H9 (cell line): Measurements from ENCODE around the gene TMEM255A. TPM values are rescaled to one million over a fixed set of nuclear protein-coding genes. Genes with fewer than 3 reads are reported as not detected.

Source experiments
- DNase-seq: peaks from one replicate; pipeline ENCODE4 v3.0.0-alpha.2; 2017
- H2AFZ ChIP-seq: one replicate; pipeline ENCODE4 v1.6.1; 2013; ENCODE audit warnings: mild to moderate bottlenecking, low read length, control low read depth, moderate library complexity
- H2AK5ac ChIP-seq: 2 replicates; pipeline ENCODE4 v1.6.1; 2013; ENCODE audit warnings: low read length, control low read depth, mixed read lengths; ENCODE audit not compliant: insufficient read length
- H2BK120ac ChIP-seq: one replicate; pipeline ENCODE4 v1.6.1; 2013; ENCODE audit warnings: low read depth, mild to moderate bottlenecking, low read length, control low read depth, inconsistent platforms; ENCODE audit not compliant: poor library complexity, severe bottlenecking
- H2BK12ac ChIP-seq: 2 replicates; pipeline ENCODE4 v1.6.1; 2013; ENCODE audit warnings: low read length, control low read depth, mixed read lengths, low read depth; ENCODE audit not compliant: insufficient read length
- H2BK15ac ChIP-seq: 2 replicates; pipeline ENCODE4 v1.6.1; 2013; ENCODE audit warnings: low read depth, low read length, control low read depth
- H2BK20ac ChIP-seq: one replicate; pipeline ENCODE4 v1.6.1; 2013; ENCODE audit warnings: low read depth, mild to moderate bottlenecking, low read length, control low read depth, inconsistent platforms; ENCODE audit not compliant: poor library complexity, severe bottlenecking
- H2BK5ac ChIP-seq: 2 replicates; pipeline ENCODE4 v1.6.1; 2013; ENCODE audit warnings: low read length, control low read depth, mixed read lengths; ENCODE audit not compliant: insufficient read length
- H3K14ac ChIP-seq: 2 replicates; pipeline ENCODE4 v1.6.1; 2013; ENCODE audit warnings: low read length, control low read depth; ENCODE audit not compliant: insufficient read depth
- H3K18ac ChIP-seq: 2 replicates; pipeline ENCODE4 v1.6.1; 2013; ENCODE audit warnings: low read depth, mild to moderate bottlenecking, mixed read lengths, low read length, control low read depth; ENCODE audit not compliant: insufficient read length
- H3K23ac ChIP-seq: 2 replicates; pipeline ENCODE4 v1.6.1; 2013; ENCODE audit warnings: low read length, control low read depth, mixed read lengths, low read depth; ENCODE audit not compliant: insufficient read length
- H3K23me2 ChIP-seq: 2 replicates; pipeline ENCODE4 v1.6.1; 2013; ENCODE audit warnings: low read depth, mild to moderate bottlenecking, mixed read lengths, low read length, control low read depth; ENCODE audit not compliant: insufficient read length, poor library complexity, severe bottlenecking
- H3K27ac ChIP-seq: 2 replicates; pipeline ENCODE4 v1.5.1; 2013; ENCODE audit warnings: low read length, control low read depth, mixed read lengths, low read depth; ENCODE audit not compliant: insufficient read length
- H3K27me3 ChIP-seq: 2 replicates; pipeline ENCODE4 v1.6.1; 2013; ENCODE audit warnings: low read length, control low read depth, inconsistent platforms; ENCODE audit not compliant: insufficient read depth
- H3K4ac ChIP-seq: 2 replicates; pipeline ENCODE4 v1.6.1; 2013; ENCODE audit warnings: low read depth, mild to moderate bottlenecking, control low read depth, inconsistent platforms, low read length, moderate library complexity
- H3K4me1 ChIP-seq: 2 replicates; pipeline ENCODE4 v1.6.1; 2013; ENCODE audit warnings: low read length, control low read depth, inconsistent platforms; ENCODE audit not compliant: insufficient read depth
- H3K4me2 ChIP-seq: 2 replicates; pipeline ENCODE4 v1.6.1; 2013; ENCODE audit warnings: low read length, control low read depth, mixed read lengths; ENCODE audit not compliant: insufficient read length, insufficient read depth
- H3K56ac ChIP-seq: 2 replicates; pipeline ENCODE4 v1.6.1; 2013; ENCODE audit warnings: low read depth, mild to moderate bottlenecking, mixed read lengths, low read length, control low read depth; ENCODE audit not compliant: insufficient read length
- H3K79me1 ChIP-seq: 2 replicates; pipeline ENCODE4 v1.6.1; 2013; ENCODE audit warnings: low read depth, mild to moderate bottlenecking, moderate library complexity, low read length, control low read depth, inconsistent platforms; ENCODE audit not compliant: insufficient read depth, poor library complexity, severe bottlenecking
- H3K79me2 ChIP-seq: 2 replicates; pipeline ENCODE4 v1.6.1; 2013; ENCODE audit warnings: low read length, control low read depth, inconsistent platforms; ENCODE audit not compliant: insufficient read depth
- H3K9ac ChIP-seq: 2 replicates; pipeline ENCODE4 v1.6.1; 2013; ENCODE audit warnings: low read length, control low read depth, mixed read lengths; ENCODE audit not compliant: insufficient read length; ENCODE audit errors: extremely low read depth
- H3K9me3 ChIP-seq: one replicate; pipeline ENCODE4 v1.6.1; 2013; ENCODE audit warnings: low read depth, low read length, inconsistent platforms; ENCODE audit not compliant: control insufficient read depth
- H3T11ph ChIP-seq: one replicate; pipeline ENCODE4 v1.6.1; 2013; ENCODE audit warnings: mild to moderate bottlenecking, low read length, control low read depth, inconsistent platforms
- H4K20me1 ChIP-seq: one replicate; pipeline ENCODE4 v1.6.1; 2013; ENCODE audit not compliant: control insufficient read depth, insufficient read length, insufficient read depth
- H4K5ac ChIP-seq: 2 replicates; pipeline ENCODE4 v1.6.1; 2013; ENCODE audit warnings: low read depth, mild to moderate bottlenecking, mixed read lengths, low read length, control low read depth; ENCODE audit not compliant: insufficient read length
- H4K8ac ChIP-seq: replicated peaks from 2 replicates; pipeline ENCODE4 v1.6.1; 2013; ENCODE audit warnings: low read length, control low read depth, mixed read lengths, low read depth; ENCODE audit not compliant: insufficient read length
- H4K91ac ChIP-seq: 2 replicates; pipeline ENCODE4 v1.6.1; 2013; ENCODE audit warnings: low read depth, mild to moderate bottlenecking, moderate library complexity, mixed read lengths, low read length, control low read depth; ENCODE audit not compliant: insufficient read length
- H3K27ac Mint-ChIP-seq, 3 experiments: 2 replicates in 2 of 3; 3 replicates in 1 of 3; pipeline ENCODE4 v1.8.0; 2020 to 2021; ENCODE audit warnings: mixed read lengths in 3 of 3, mild to moderate bottlenecking in 1 of 3, moderate library complexity in 1 of 3
- H3K27me3 Mint-ChIP-seq: 2 replicates; pipeline ENCODE4 v1.8.0; 2021; ENCODE audit warnings: low read depth, mild to moderate bottlenecking, moderate library complexity, mixed read lengths
- H3K36me3 Mint-ChIP-seq, 3 experiments: 2 replicates in 2 of 3; 3 replicates in 1 of 3; pipeline ENCODE4 v1.8.0; 2020 to 2021; ENCODE audit warnings: low read depth in 3 of 3, mixed read lengths in 3 of 3; ENCODE audit not compliant: insufficient read depth in 1 of 3
- H3K4me1 Mint-ChIP-seq, 2 experiments: 2 replicates each; pipeline ENCODE4 v1.8.0; 2020; ENCODE audit warnings: mixed read lengths in 2 of 2
- H3K4me3 Mint-ChIP-seq, 2 experiments: 2 replicates in 1 of 2; 3 replicates in 1 of 2; pipeline ENCODE4 v1.8.0; 2020 to 2021; ENCODE audit warnings: mild to moderate bottlenecking in 2 of 2, mixed read lengths in 2 of 2, moderate library complexity in 1 of 2
- H3K9me3 Mint-ChIP-seq, 2 experiments: 2 replicates in 1 of 2; 3 replicates in 1 of 2; pipeline ENCODE4 v1.8.0; 2020; ENCODE audit warnings: mild to moderate bottlenecking in 2 of 2, mixed read lengths in 2 of 2, moderate library complexity in 1 of 2
- CTCF ChIP-seq: fragments of 200-600 bp; sonication (generic); conservative IDR thresholded peaks from 3 replicates; pipeline ENCODE4 v1.8.0; 2021; ENCODE audit warnings: antibody characterized with exemption, mild to moderate bottlenecking
- WGBS: extraction: QIAGEN DNeasy Blood & Tissue Kit; methylation state at CpG from one replicate; pipeline ENCODE4 v1.1.7; 2013; ENCODE audit warnings: missing lambda C conversion rate, low lambda C conversion rate, mixed read lengths; ENCODE audit not compliant: insufficient read length; ENCODE audit errors: extremely low coverage; 5-methylcytosine and 5-hydroxymethylcytosine counted together
- total RNA-seq: library from RNA; stranded (reverse); gene quantifications from 2 replicates; pipeline ENCODE4 v1.2.1, GENCODE V29; 2021

TMEM255A gene
- total RNA-seq, 1 experiment from 2014 or later: 0.77 TPM

- no peak overlapping the region for H3K4ac ChIP-seq
- peaks cover 60% of the 10 kb centered on the region for H3K27me3 Mint-ChIP-seq
- H3K23ac ChIP-seq: no peak overlapping the region
- no peak overlapping the region for H3T11ph ChIP-seq
- H4K20me1 ChIP-seq: no peaks in the 10 kb centered on the region
- no peaks in the 10 kb centered on the region for H3K79me1 ChIP-seq
- no peak overlapping the region for H2BK12ac ChIP-seq
- H2BK15ac ChIP-seq: no peak overlapping the region
- H3K4me2 ChIP-seq: no peak overlapping the region
- H3K79me2 ChIP-seq: no peaks in the 10 kb centered on the region
- no peak overlapping the region for H4K8ac ChIP-seq
- TF ChIP-seq CTCF: no peak
- no peak overlapping the region for H2AK5ac ChIP-seq
- no peak overlapping the region for H2BK5ac ChIP-seq
- no peak overlapping the region for H3K56ac ChIP-seq
- H2BK20ac ChIP-seq: no peak overlapping the region
- no peak overlapping the region for H4K91ac ChIP-seq
- no peak overlapping the region for H2AFZ ChIP-seq
- no peak overlapping the region for H3K27ac Mint-ChIP-seq
- no peak overlapping the region for H3K14ac ChIP-seq
- H4K5ac ChIP-seq: no peak overlapping the region
- no peak overlapping the region for H3K4me3 Mint-ChIP-seq
- peaks cover 13% of the 10 kb centered on the region; the same call in 1 of the 2 replicates for H3K27me3 ChIP-seq
- H3K4me1 Mint-ChIP-seq: peaks cover 0 to 6% of the 10 kb centered on the region in 2 experiments; a peak in 2 of 4 replicates
- no CpG with 5 or more reads among the region's 4 CpGs for WGBS
- no peak overlapping the region for H3K18ac ChIP-seq
- peaks cover 14% of the 10 kb centered on the region for H3K9me3 ChIP-seq
- H3K4me1 ChIP-seq: no peaks in the 10 kb centered on the region
- DNase-seq: no peak
- peaks cover 0 to 2% (median 0%) of the 10 kb centered on the region in 3 experiments; a peak in 2 of 7 replicates for H3K36me3 Mint-ChIP-seq
- peaks cover 5% of the 10 kb centered on the region for H3K23me2 ChIP-seq
- H3K27ac ChIP-seq: no peak overlapping the region
- peaks cover 42 to 49% of the 10 kb centered on the region in 2 experiments for H3K9me3 Mint-ChIP-seq
- H3K9ac ChIP-seq: no peak overlapping the region
- H2BK120ac ChIP-seq: no peak overlapping the region
These were observed 4.5 kb upstream of the TMEM255A start for GRCh38 chrX:120315776-120316175.
